ENCODE results near the gene CDH13. TPM values are rescaled to one million over a fixed set of nuclear protein-coding genes. Genes with fewer than 3 reads are reported as not detected.

The CDH13 gene
- total and polyA plus RNA-seq, 2 donors (not counting 3 experiments of a cell fraction or from before 2014, with no cell fraction given): 96.6 to 124 TPM

- intact Hi-C loops (cut with micrococcal nuclease) (no loop called here), dilution Hi-C loops (cut with MboI; ENCODE audit: extremely low pct_ligation_motif_present, low sequenced_read_pairs) (no loop called here)
- no TSS peak for BruUV-seq (replicated peaks)
- H3K4me3 ChIP-seq (replicated peaks in 1 of 3; ENCODE audit: insufficient read depth in 1 of 3, low read depth in 1 of 3, low read length in 3 of 3): no peak overlapping the region
- no peaks in the 10 kb centered on the region for H4K20me1 ChIP-seq (replicated peaks; ENCODE audit: control insufficient read depth, extremely low read depth, insufficient read depth, low read length)
- TF ChIP-seq FOS (IDR thresholded peaks at IDR 0.05; ENCODE audit: borderline replicate concordance, insufficient read depth, low read length) (no peak), POLR2AphosphoS5 (IDR thresholded peaks at IDR 0.05; ENCODE audit: insufficient read depth, low read depth, low read length) (no peak), POLR2A (IDR thresholded peaks at IDR 0.05; ENCODE audit: low read depth, low read length) (no peak), EZH2 (IDR thresholded peaks at IDR 0.05; ENCODE audit: borderline replicate concordance, low read depth, low read length, severe bottlenecking) (no peak), CTCF (IDR thresholded peaks at IDR 0.05; ENCODE audit: extremely low read depth in 1 of 2, insufficient read depth in 1 of 2, low read depth in 1 of 2, low read length in 2 of 2) (no peak), MYC (IDR thresholded peaks at IDR 0.05; ENCODE audit: low read depth, low read length) (no peak), JUN (IDR thresholded peaks at IDR 0.05; ENCODE audit: borderline replicate concordance, insufficient read depth, insufficient read length, low read depth) (no peak), GATA2 (IDR thresholded peaks at IDR 0.05; ENCODE audit: insufficient read depth, insufficient read length, low read depth, low read length) (no peak)
- TF ChIP-seq, protein P1, sequence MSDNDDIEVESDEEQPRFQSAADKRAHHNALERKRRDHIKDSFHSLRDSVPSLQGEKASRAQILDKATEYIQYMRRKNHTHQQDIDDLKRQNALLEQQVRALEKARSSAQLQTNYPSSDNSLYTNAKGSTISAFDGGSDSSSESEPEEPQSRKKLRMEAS (IDR thresholded peaks at IDR 0.05; ENCODE audit: insufficient read depth, insufficient read length): no peak
- ChIA-PET POLR2A (no interaction called here), CTCF (no interaction called here)
- H2AFZ ChIP-seq (ENCODE audit: low read depth, low read length): no peak overlapping the region
- no peaks in the 10 kb centered on the region for H3K4me1 ChIP-seq (ENCODE audit: control insufficient read depth, extremely low read depth, insufficient read depth, low read length)
- H3K9me1 ChIP-seq (replicated peaks; ENCODE audit: control insufficient read depth, extremely low read depth, insufficient read depth, low read length): no peaks in the 10 kb centered on the region
- no peaks in the 10 kb centered on the region for H3K27me3 ChIP-seq (ENCODE audit: control insufficient read depth in 2 of 2, insufficient read depth in 2 of 2, low read length in 2 of 2)
- H3K79me2 ChIP-seq (ENCODE audit: control insufficient read depth, insufficient read depth, low read length): no peaks in the 10 kb centered on the region
- no peaks in the 10 kb centered on the region for H3K9me3 ChIP-seq (replicated peaks; ENCODE audit: control insufficient read depth, insufficient read depth, low read length)
- no peaks in the 10 kb centered on the region for H3K36me3 ChIP-seq (ENCODE audit: control insufficient read depth in 2 of 2, extremely low read depth in 1 of 2, insufficient read depth in 2 of 2, low read length in 2 of 2)
- peak; percentile 16 for DNase-seq (ENCODE audit: low read depth, low spot score)
- no peak overlapping the region for H3K27ac ChIP-seq (ENCODE audit: insufficient read depth, low read depth, low read length)
- no peak overlapping the region for H3K9ac ChIP-seq (replicated peaks; ENCODE audit: extremely low read depth, insufficient read depth, low read length)
- FAIRE-seq: no peak
- H3K4me2 ChIP-seq (ENCODE audit: insufficient read depth, low read length): no peak overlapping the region
Measured at GRCh38 chr16:83794860-83795554, 1168.2 kb downstream of the CDH13 start.

Data from endothelial cell of umbilical vein (primary cell).